NCI-H2196 treated with DMSO at 0.1 percent for 48 hours (cell line): ENCODE data around the gene PDIA6.
"Not testable (repeated sequence)": the region's sequence is repeated elsewhere in the genome, so short reads cannot be mapped to it uniquely, and the experiment has no call there.

Source experiments
- DNase-seq: peaks from one replicate; lab custom pipeline; 2025; ENCODE audit not compliant: unreplicated experiment; lab: John Stamatoyannopoulos, UW

The PDIA6 gene

GRCh38 chr2:10833021-10833420, 20.4 kb upstream of the PDIA6 start:
- DNase-seq: no peak

GRCh38 chr2:10832203-10832936, 19.8 kb upstream of the PDIA6 start:
- peak; percentile 80 for DNase-seq

GRCh38 chr2:10831400-10831985, 18.9 kb upstream of the PDIA6 start:
- no peak for DNase-seq

- DNase-seq: no peak
Observed at GRCh38 chr2:10830641-10831399, 18.2 kb upstream of the PDIA6 start.

GRCh38 chr2:10830203-10830602, 17.6 kb upstream of the PDIA6 start:
- no peak for DNase-seq

GRCh38 chr2:10829299-10829698, 16.7 kb upstream of the PDIA6 start:
- DNase-seq: no peak

GRCh38 chr2:10828346-10828745, 15.8 kb upstream of the PDIA6 start:
- no peak for DNase-seq

- DNase-seq: no peak
Observed at GRCh38 chr2:10826625-10827024, 14.0 kb upstream of the PDIA6 start.

- DNase-seq: no peak
Observed at GRCh38 chr2:10826026-10826425, 13.4 kb upstream of the PDIA6 start.

- DNase-seq: no peak
Observed at GRCh38 chr2:10824191-10824590, 11.6 kb upstream of the PDIA6 start.

- no peak for DNase-seq
Observed at GRCh38 chr2:10820978-10821695, 8.6 kb upstream of the PDIA6 start.

- DNase-seq: no peak
Observed at GRCh38 chr2:10820562-10820961, 8.0 kb upstream of the PDIA6 start.

GRCh38 chr2:10819714-10820314, 7.2 kb upstream of the PDIA6 start:
- no peak for DNase-seq

GRCh38 chr2:10818984-10819383, 6.4 kb upstream of the PDIA6 start:
- no peak for DNase-seq

- DNase-seq: not testable (repeated sequence)
Observed at GRCh38 chr2:10818305-10818704, 5.7 kb upstream of the PDIA6 start.

GRCh38 chr2:10817413-10817812, 4.8 kb upstream of the PDIA6 start:
- no peak for DNase-seq

GRCh38 chr2:10814571-10815331, 2.2 kb upstream of the PDIA6 start:
- no peak for DNase-seq

GRCh38 chr2:10814142-10814541, 1.6 kb upstream of the PDIA6 start:
- DNase-seq: no peak

- not testable (repeated sequence) for DNase-seq
Observed at GRCh38 chr2:10813163-10814138, 866 bp upstream of the PDIA6 start.
